ENCODE results near the gene SPCS3.

SPCS3 gene

DNA sequence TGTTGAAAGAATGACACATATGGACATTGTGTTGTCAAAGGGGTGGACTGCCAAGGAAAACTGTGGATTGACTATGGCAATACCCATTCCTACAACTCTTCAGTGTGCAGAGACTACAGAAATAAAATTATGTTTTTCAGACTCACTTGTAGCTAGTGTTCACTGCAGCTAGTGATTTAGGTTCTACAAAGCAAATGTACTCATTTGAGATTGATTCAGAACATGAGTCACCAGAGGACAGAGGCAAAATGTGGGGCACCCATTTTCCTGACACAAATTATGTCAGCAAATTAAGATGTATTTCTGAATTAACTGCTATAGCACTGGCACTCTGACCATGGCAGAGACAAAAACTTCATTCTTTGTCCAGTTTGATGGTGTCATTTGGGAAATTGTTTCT is 40.7 kb downstream of the SPCS3 start:
- Histone ChIP-seq H3K4me3 (ENCODE audit: insufficient read depth, low read depth, low read length) (no peak overlapping the region), H3K36me3 (ENCODE audit: control insufficient read depth, insufficient read depth, low read length) (peaks cover 3% of the 10 kb centered on the region), H3K9me3 (ENCODE audit: control insufficient read depth, low read length) (no peaks in the 10 kb centered on the region), H3K27ac (ENCODE audit: insufficient read depth, low read depth, low read length, poor library complexity, severe bottlenecking) (no peak overlapping the region), H3K27me3 (ENCODE audit: control insufficient read depth, insufficient read depth, low read length, poor library complexity, severe bottlenecking) (no peaks in the 10 kb centered on the region), H3K4me1 (ENCODE audit: control insufficient read depth, insufficient read depth, low read length) (no peaks in the 10 kb centered on the region)

GRCh38 chr4:176363072-176363471 is 43.3 kb downstream of the SPCS3 start:
- Histone ChIP-seq H3K36me3 (ENCODE audit: control insufficient read depth, insufficient read depth, low read length) (no peaks in the 10 kb centered on the region), H3K27ac (ENCODE audit: insufficient read depth, low read depth, low read length, poor library complexity, severe bottlenecking) (no peak overlapping the region), H3K27me3 (ENCODE audit: control insufficient read depth, insufficient read depth, low read length, poor library complexity, severe bottlenecking) (no peaks in the 10 kb centered on the region), H3K4me1 (ENCODE audit: control insufficient read depth, insufficient read depth, low read length) (no peaks in the 10 kb centered on the region), H3K4me3 (ENCODE audit: insufficient read depth, low read depth, low read length) (no peak overlapping the region), H3K9me3 (ENCODE audit: control insufficient read depth, low read length) (no peaks in the 10 kb centered on the region)
- 83 to 92% methylated on average over 1 of the region's 1 CpG for WGBS, 2 experiments

DNA sequence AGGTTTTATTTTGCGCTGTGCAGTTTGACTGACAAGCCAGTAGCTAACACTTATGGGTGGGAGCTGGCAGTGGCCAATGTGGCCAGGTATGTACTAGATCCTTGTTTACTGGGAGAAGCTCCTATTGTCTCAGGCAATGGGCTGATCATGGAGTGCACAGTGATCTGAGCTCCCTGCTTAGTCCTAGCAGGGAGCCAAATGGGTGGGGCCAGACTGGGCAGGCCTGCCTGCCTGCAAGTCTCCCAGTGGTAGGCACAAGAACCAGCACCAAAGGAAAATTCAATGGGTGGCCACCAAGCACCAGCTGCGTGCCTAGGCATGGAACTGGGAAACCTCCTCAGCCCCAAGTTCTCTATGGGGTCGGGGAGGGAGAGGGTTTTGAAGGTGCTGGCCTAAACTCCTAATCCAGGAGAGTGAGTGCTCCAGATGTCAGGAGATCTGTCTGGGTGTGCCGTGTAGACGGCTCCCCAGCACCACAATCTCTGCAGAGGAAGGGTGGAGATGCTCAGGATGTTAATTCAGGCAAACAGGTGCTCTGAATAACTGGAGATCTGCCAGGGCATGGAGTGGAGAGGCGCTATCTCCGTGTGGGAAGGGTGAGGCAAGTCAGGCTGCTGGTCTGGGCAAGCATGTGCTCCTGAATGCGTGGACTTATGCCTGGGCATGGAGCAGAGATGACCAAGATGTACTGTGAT is 48.2 kb downstream of the SPCS3 start:
- Histone ChIP-seq H3K4me3 (ENCODE audit: insufficient read depth, low read depth, low read length) (no peak overlapping the region), H3K9me3 (ENCODE audit: control insufficient read depth, low read length) (no peaks in the 10 kb centered on the region), H3K27ac (ENCODE audit: insufficient read depth, low read depth, low read length, poor library complexity, severe bottlenecking) (no peak overlapping the region), H3K36me3 (ENCODE audit: control insufficient read depth, insufficient read depth, low read length) (no peaks in the 10 kb centered on the region), H3K4me1 (ENCODE audit: control insufficient read depth, insufficient read depth, low read length) (no peaks in the 10 kb centered on the region), H3K27me3 (ENCODE audit: control insufficient read depth, insufficient read depth, low read length, poor library complexity, severe bottlenecking) (no peaks in the 10 kb centered on the region)
- 82 to 85% methylated on average over 8 of the region's 8 CpGs for whole genome bisulfite sequencing, 2 experiments

- WGBS, 2 experiments: 20 to 46% methylated on average over 1 to 2 of the region's 2 CpGs
- H3K27me3 ChIP-seq (ENCODE audit: control insufficient read depth, insufficient read depth, low read length, poor library complexity, severe bottlenecking): no peaks in the 10 kb centered on the region
These were observed 56.4 kb downstream of the SPCS3 start for GRCh38 chr4:176376032-176376614.

GRCh38 chr4:176377780-176378179 is 58.0 kb downstream of the SPCS3 start:
- Histone ChIP-seq H3K9me3 (ENCODE audit: control insufficient read depth, low read length) (no peaks in the 10 kb centered on the region), H3K4me3 (ENCODE audit: insufficient read depth, low read depth, low read length) (no peak overlapping the region), H3K27ac (ENCODE audit: insufficient read depth, low read depth, low read length, poor library complexity, severe bottlenecking) (no peak overlapping the region), H3K27me3 (ENCODE audit: control insufficient read depth, insufficient read depth, low read length, poor library complexity, severe bottlenecking) (no peaks in the 10 kb centered on the region), H3K36me3 (ENCODE audit: control insufficient read depth, insufficient read depth, low read length) (no peaks in the 10 kb centered on the region), H3K4me1 (ENCODE audit: control insufficient read depth, insufficient read depth, low read length) (no peaks in the 10 kb centered on the region)

More at GRCh38 chr4:176376032-176376614, 56.4 kb downstream of the SPCS3 start:
- Histone ChIP-seq H3K9me3 (ENCODE audit: control insufficient read depth, low read length) (no peaks in the 10 kb centered on the region), H3K4me3 (ENCODE audit: insufficient read depth, low read depth, low read length) (no peak overlapping the region), H3K36me3 (ENCODE audit: control insufficient read depth, insufficient read depth, low read length) (no peaks in the 10 kb centered on the region), H3K27ac (ENCODE audit: insufficient read depth, low read depth, low read length, poor library complexity, severe bottlenecking) (no peak overlapping the region), H3K4me1 (ENCODE audit: control insufficient read depth, insufficient read depth, low read length) (no peaks in the 10 kb centered on the region)

DNA sequence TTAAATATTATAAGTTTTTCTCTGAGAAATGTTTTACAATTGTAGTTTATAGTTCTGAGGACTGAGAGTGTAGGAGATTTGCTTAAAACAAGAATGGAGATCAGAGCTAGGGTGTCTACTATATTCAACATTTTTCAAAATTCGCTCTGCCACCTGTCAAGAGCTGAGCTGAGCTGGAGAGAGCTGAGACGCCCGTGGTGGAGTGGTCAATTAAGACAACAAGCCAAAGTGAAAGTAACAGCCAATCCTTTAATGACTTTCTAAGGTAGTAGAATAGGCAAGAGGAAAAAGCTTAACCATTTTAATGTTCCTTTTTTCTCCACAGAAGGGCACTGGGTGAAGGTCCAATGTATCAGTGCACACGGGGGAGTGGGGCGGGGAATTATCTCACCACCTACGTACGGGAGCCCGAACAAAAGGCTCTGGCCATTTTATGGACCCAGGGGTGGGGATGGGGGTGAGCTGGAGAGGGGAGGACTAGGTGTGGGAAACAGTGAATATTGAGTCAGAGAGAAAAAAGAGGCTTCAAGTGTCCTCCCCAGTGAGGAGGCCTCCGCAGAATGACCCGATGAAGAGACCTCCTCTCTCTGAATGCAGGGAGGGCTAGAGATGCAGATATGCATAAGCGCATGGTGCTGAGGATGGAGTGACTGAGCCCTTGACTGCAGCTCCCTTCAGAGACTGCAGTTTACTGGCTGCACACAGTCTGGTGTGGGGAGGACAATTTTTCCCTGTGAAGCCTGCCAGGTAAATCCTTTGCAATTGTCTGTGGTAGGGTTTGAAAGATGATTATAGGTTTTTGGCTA is 60.8 kb downstream of the SPCS3 start:
- H3K9me3 ChIP-seq (ENCODE audit: control insufficient read depth, low read length): no peaks in the 10 kb centered on the region
- no peaks in the 10 kb centered on the region for H3K27me3 ChIP-seq (ENCODE audit: control insufficient read depth, insufficient read depth, low read length, poor library complexity, severe bottlenecking)
- no peak overlapping the region for H3K27ac ChIP-seq (ENCODE audit: insufficient read depth, low read depth, low read length, poor library complexity, severe bottlenecking)
- no peak overlapping the region for H3K4me3 ChIP-seq (ENCODE audit: insufficient read depth, low read depth, low read length)
- H3K36me3 ChIP-seq (ENCODE audit: control insufficient read depth, insufficient read depth, low read length): no peaks in the 10 kb centered on the region
- 93% methylated on average over 11 of the region's 11 CpGs for WGBS, 2 experiments
- H3K4me1 ChIP-seq (ENCODE audit: control insufficient read depth, insufficient read depth, low read length): no peaks in the 10 kb centered on the region
